Suprapubic skin (tissue), 3 donors: ENCODE data around the gene PCDHB14.

ENCODE experiments used
- CTCF ChIP-seq, 2 donors: fragments of 200-600 bp in 1 of 2; fragments of 450-650 bp in 1 of 2; sonication (generic) in 1 of 2; IDR thresholded peaks; one replicate each; pipeline ENCODE4 v1.5.1; 2016 to 2019; ENCODE audit warnings: antibody characterized with exemption in 2 of 2, mild to moderate bottlenecking in 1 of 2, moderate library complexity in 1 of 2
- POLR2A ChIP-seq, 2 donors: fragments of 450-650 bp; IDR thresholded peaks; one replicate each; pipeline ENCODE4 v1.6.1; 2017; ENCODE audit warnings: antibody characterized with exemption in 2 of 2, mild to moderate bottlenecking in 2 of 2, moderate library complexity in 2 of 2

GRCh38 chr5:141269195-141269594 is 46.1 kb downstream of the PCDHB14 start:
- no peak for TF ChIP-seq CTCF (IDR thresholded peaks at IDR 0.05)
- TF ChIP-seq POLR2A (IDR thresholded peaks at IDR 0.05): no peak
